GM23248 (cell line): ENCODE data around the gene MID1IP1.

ENCODE experiments used
- EZH2 ChIP-seq: fragments of 200-600 bp; sonication (generic); IDR thresholded peaks from 2 replicates; pipeline ENCODE4 v1.6.1; 2018; ENCODE audit warnings: antibody characterized with exemption, mild to moderate bottlenecking; ENCODE audit not compliant: insufficient read depth, poor library complexity, severe bottlenecking
- EZH2phosphoT487 ChIP-seq: fragments of 200-600 bp; sonication (generic); IDR thresholded peaks from 2 replicates; pipeline ENCODE4 v1.6.1; 2018; ENCODE audit warnings: antibody characterized with exemption, moderate library complexity, mild to moderate bottlenecking, low read depth; ENCODE audit not compliant: insufficient read depth

DNA sequence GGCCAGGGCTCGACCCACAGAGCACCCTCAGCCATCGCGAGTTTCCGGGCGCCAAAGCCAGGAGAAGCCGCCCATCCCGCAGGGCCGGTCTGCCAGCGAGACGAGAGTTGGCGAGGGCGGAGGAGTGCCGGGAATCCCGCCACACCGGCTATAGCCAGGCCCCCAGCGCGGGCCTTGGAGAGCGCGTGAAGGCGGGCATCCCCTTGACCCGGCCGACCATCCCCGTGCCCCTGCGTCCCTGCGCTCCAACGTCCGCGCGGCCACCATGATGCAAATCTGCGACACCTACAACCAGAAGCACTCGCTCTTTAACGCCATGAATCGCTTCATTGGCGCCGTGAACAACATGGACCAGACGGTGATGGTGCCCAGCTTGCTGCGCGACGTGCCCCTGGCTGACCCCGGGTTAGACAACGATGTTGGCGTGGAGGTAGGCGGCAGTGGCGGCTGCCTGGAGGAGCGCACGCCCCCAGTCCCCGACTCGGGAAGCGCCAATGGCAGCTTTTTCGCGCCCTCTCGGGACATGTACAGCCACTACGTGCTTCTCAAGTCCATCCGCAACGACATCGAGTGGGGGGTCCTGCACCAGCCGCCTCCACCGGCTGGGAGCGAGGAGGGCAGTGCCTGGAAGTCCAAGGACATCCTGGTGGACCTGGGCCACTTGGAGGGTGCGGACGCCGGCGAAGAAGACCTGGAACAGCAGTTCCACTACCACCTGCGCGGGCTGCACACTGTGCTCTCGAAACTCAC, 3.6 kb downstream of the MID1IP1 start:
- TF ChIP-seq EZH2phosphoT487 = no peak
- TF ChIP-seq EZH2 = no peak
